Hippocampal formation (tissue), 2 donors: ENCODE data around the gene TET3.

Source experiments
- DNase-seq, 2 donors: peaks; one replicate each; lab custom pipeline; 2025; lab: John Stamatoyannopoulos, UW

The TET3 gene

DNA sequence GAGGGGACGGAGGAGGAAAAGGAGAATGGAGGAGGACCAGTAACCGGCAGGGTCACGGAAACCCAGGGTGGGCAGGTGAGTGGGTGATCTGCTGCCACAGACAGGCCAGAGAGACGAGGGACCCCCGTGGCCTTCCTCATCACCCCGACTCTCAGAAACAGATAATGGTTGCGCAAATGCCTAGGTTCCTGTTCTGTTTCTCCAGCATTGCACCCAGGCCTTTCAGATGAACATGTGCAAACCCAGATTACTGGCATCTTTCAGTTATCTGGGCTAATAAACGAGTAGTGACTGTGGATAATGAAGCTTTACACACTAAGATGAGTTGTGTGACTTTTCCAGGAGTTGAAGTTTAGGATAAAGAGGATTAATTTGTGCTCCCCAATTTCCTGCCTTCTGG lies 46.5 kb downstream of the TET3 start:
- DNase-seq = no peak

DNA sequence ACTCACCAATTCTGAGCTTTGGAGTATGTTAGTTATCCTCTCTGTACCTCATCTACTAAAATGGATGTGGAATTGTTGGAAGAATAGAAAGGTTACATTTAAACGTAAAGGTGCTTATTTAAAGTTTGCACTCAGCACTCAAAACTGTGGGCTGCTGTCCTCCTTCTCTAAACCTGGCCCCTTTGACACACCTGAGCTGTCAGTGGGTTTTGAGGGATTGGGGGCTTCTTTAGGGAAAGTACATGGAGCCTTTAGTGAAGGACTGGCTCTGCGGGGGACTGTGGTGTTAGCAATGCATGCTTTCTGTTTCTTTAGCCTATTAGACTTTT lies 47.2 kb downstream of the TET3 start:
- DNase-seq = no peak

DNA sequence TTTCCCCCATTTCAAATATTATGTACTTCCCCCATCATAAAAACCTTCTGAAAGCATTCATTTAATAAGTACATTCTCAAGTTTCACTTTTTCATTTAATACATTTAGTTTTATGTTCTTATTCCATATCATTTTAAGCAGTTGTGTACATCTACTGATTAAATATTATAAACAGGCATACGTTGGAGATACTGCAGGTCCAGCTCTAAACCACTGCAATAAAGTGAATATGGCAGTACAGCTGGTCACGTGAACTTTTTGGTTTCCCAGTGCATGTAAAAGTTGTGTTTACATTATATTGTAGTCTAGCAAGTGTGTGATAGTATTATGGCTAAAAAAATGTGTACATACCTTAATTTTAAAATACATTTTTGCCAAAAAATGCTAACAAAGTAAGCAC lies 48.7 kb downstream of the TET3 start:
- DNase-seq = no peak
